Activated naive CD4-positive, alpha-beta T cell treated with anti-CD3 and anti-CD28 coated beads, Interleukin-2, amount 50 U/mL, for 24 hours (primary cell): ENCODE data around the gene AGAP1.

Source experiments
- H3K27ac Mint-ChIP-seq: one replicate; pipeline ENCODE4 v1.8.0; 2021; ENCODE audit warnings: mild to moderate bottlenecking, mixed read lengths
- H3K27me3 Mint-ChIP-seq: one replicate; pipeline ENCODE4 v1.8.0; 2021; ENCODE audit warnings: mixed read lengths
- H3K36me3 Mint-ChIP-seq: one replicate; pipeline ENCODE4 v1.8.0; 2021; ENCODE audit warnings: mixed read lengths
- H3K4me1 Mint-ChIP-seq: one replicate; pipeline ENCODE4 v1.8.0; 2021; ENCODE audit warnings: mixed read lengths
- H3K4me3 Mint-ChIP-seq: one replicate; pipeline ENCODE4 v1.8.0; 2021; ENCODE audit warnings: mild to moderate bottlenecking, mixed read lengths
- H3K9me3 Mint-ChIP-seq: one replicate; pipeline ENCODE4 v1.8.0; 2021; ENCODE audit warnings: mixed read lengths

The AGAP1 gene

DNA sequence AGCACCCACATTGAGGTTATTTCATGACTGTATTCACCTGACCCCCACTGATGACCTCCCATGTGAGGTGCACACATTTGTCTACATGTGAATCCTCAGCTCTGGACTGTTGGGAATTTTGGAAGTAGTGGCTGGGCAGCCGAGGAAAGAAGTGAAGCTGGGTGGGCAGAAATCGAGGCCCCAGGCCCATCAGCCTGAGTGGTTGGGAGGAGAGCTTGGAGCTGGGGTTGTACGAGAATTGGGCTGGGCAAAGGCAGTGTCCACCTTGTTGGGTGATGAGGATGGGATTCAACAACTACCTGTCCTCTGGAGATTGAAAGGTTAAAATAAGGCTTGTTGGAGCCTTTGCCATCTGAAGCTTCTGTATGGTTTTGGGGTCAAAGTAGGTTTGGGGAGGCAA lies 35.8 kb downstream of the AGAP1 start:
- Mint-ChIP-seq H3K9me3 (no peaks in the 10 kb centered on the region), H3K27ac (no peak overlapping the region), H3K36me3 (no peaks in the 10 kb centered on the region), H3K27me3 (peaks cover 2% of the 10 kb centered on the region), H3K4me1 (no peaks in the 10 kb centered on the region), H3K4me3 (no peak overlapping the region)

DNA sequence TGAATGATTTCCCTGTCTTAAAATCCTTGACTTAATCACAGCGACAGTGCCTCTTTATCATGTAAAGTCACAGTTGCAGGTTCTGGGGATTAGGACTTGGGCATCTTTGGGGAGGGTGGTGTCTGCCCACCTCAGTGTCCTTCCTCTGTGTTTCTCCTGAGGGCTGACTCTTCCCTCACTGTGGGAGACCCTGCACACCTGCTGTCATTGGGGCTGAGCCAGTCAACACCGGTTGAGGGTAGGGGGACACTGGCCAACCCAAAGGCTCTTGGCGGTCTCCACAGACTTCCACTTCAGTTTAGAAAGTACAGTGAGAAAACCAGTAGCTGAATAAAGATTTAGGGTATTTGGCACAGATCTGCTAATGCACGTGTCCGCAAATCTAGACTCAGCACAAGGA lies 36.9 kb downstream of the AGAP1 start:
- H3K27me3 Mint-ChIP-seq = peaks cover 2% of the 10 kb centered on the region
- no peaks in the 10 kb centered on the region for H3K9me3 Mint-ChIP-seq
- H3K36me3 Mint-ChIP-seq = no peaks in the 10 kb centered on the region
- no peak overlapping the region for H3K4me3 Mint-ChIP-seq
- no peaks in the 10 kb centered on the region for H3K4me1 Mint-ChIP-seq
- no peak overlapping the region for H3K27ac Mint-ChIP-seq

- no peak overlapping the region for H3K4me3 Mint-ChIP-seq
- H3K36me3 Mint-ChIP-seq = no peaks in the 10 kb centered on the region
- H3K9me3 Mint-ChIP-seq = no peaks in the 10 kb centered on the region
- H3K27me3 Mint-ChIP-seq = peaks cover 2% of the 10 kb centered on the region
- no peak overlapping the region for H3K27ac Mint-ChIP-seq
- no peaks in the 10 kb centered on the region for H3K4me1 Mint-ChIP-seq
These were observed 38.5 kb downstream of the AGAP1 start for GRCh38 chr2:235532307-235532706.

- Mint-ChIP-seq H3K27ac (no peak overlapping the region), H3K9me3 (no peaks in the 10 kb centered on the region), H3K4me1 (no peaks in the 10 kb centered on the region), H3K27me3 (peaks cover 2% of the 10 kb centered on the region), H3K36me3 (no peaks in the 10 kb centered on the region), H3K4me3 (no peak overlapping the region)
These were observed 39.4 kb downstream of the AGAP1 start for GRCh38 chr2:235533198-235533597.

DNA sequence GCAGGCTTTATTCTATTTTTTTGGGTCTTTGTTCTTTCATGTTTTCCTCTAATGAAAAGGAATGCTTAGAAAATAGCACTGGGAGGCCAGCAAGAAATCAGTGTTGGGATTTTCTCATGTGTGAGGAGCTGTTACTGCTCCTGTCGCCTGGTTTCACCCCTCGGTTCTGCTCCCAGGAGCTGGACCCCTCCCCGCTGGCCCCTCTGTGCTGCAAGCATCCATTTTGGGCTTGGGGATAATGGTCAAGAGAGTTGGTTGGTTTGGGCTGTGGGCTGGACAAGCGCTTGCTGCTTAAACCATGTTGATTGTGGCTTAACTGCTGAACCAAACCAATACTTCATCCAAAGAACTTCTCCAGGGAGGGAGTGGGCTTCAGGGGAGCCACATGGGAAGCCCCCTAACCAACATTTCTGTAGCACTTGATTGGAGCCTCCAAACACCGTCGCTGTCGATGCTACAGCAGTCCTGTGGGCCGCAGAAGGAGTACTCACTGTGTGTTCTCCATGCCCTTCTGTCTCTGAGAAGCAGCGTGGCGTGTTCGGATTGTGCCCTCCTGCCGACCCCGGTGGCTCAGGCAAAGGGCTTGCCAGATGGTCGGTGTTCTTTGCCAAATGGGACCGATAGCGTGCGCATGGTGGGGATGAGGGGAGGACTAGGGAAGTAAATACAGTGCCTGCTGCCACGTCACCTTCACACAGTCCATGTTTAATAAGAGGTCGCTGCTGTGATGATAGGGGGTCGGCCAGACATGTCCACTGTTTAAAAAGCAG lies 40.0 kb downstream of the AGAP1 start:
- Mint-ChIP-seq H3K27ac (no peak overlapping the region), H3K36me3 (no peaks in the 10 kb centered on the region), H3K27me3 (peaks cover 2% of the 10 kb centered on the region), H3K4me1 (no peaks in the 10 kb centered on the region), H3K9me3 (no peaks in the 10 kb centered on the region), H3K4me3 (no peak overlapping the region)

DNA sequence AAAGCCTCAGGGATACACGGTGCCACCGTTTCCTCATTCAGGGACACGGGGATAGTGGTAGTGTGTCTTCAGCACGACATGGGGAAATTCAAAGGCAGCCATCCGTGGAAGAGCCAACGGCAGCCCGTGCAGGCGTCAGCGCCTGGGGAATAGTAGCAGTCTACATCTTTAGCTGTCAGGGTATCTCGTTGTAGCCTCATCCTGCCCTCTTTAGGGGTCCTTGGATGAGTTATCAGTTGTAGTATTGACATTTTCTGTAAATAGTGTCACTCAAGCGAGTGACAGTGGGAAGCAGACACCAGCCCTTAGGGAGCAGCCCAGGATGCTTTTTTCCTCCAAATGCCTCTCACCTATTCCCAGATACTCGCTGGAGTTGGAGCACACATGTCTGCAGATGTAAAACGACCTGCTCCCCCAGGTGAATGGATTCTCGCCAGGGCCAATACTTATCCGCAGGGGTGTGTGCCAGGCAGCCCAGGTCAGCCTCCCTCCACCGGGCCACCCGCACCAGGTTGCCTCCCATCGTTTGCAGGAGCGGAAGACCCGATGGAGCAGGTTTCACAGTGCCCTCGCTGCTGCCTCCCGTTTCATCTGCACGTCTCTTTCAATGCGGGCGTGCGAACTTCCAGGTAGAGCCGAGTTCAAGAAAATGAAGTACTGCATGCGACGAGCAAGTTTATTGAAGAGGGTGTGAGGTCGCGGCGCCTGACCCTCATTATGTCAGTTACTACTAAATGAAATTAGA lies 41.0 kb downstream of the AGAP1 start:
- Mint-ChIP-seq H3K36me3 (no peaks in the 10 kb centered on the region), H3K27me3 (no peaks in the 10 kb centered on the region), H3K4me1 (no peaks in the 10 kb centered on the region), H3K27ac (no peak overlapping the region), H3K9me3 (no peaks in the 10 kb centered on the region), H3K4me3 (no peak overlapping the region)

GRCh38 chr2:235535423-235536130 lies 41.7 kb downstream of the AGAP1 start:
- H3K9me3 Mint-ChIP-seq = no peaks in the 10 kb centered on the region
- H3K27me3 Mint-ChIP-seq = no peaks in the 10 kb centered on the region
- no peaks in the 10 kb centered on the region for H3K4me1 Mint-ChIP-seq
- no peak overlapping the region for H3K4me3 Mint-ChIP-seq
- H3K27ac Mint-ChIP-seq = no peak overlapping the region
- H3K36me3 Mint-ChIP-seq = no peaks in the 10 kb centered on the region

- Mint-ChIP-seq H3K36me3 (no peaks in the 10 kb centered on the region), H3K27ac (no peak overlapping the region), H3K9me3 (no peaks in the 10 kb centered on the region), H3K4me3 (no peak overlapping the region), H3K4me1 (no peaks in the 10 kb centered on the region), H3K27me3 (no peaks in the 10 kb centered on the region)
These were observed 42.9 kb downstream of the AGAP1 start for GRCh38 chr2:235536711-235537110.

GRCh38 chr2:235537186-235537585 lies 43.3 kb downstream of the AGAP1 start:
- Mint-ChIP-seq H3K36me3 (no peaks in the 10 kb centered on the region), H3K27me3 (no peaks in the 10 kb centered on the region), H3K4me1 (no peaks in the 10 kb centered on the region), H3K9me3 (no peaks in the 10 kb centered on the region), H3K4me3 (no peak overlapping the region), H3K27ac (no peak overlapping the region)

GRCh38 chr2:235537587-235537986 lies 43.7 kb downstream of the AGAP1 start:
- no peaks in the 10 kb centered on the region for H3K4me1 Mint-ChIP-seq
- H3K27ac Mint-ChIP-seq = no peak overlapping the region
- H3K27me3 Mint-ChIP-seq = no peaks in the 10 kb centered on the region
- H3K9me3 Mint-ChIP-seq = no peaks in the 10 kb centered on the region
- no peak overlapping the region for H3K4me3 Mint-ChIP-seq
- no peaks in the 10 kb centered on the region for H3K36me3 Mint-ChIP-seq

- Mint-ChIP-seq H3K4me3 (no peak overlapping the region), H3K36me3 (no peaks in the 10 kb centered on the region), H3K27ac (no peak overlapping the region), H3K9me3 (no peaks in the 10 kb centered on the region), H3K4me1 (no peaks in the 10 kb centered on the region), H3K27me3 (no peaks in the 10 kb centered on the region)
These were observed 44.3 kb downstream of the AGAP1 start for GRCh38 chr2:235538144-235538639.

- no peak overlapping the region for H3K27ac Mint-ChIP-seq
- H3K27me3 Mint-ChIP-seq = no peaks in the 10 kb centered on the region
- no peak overlapping the region for H3K4me3 Mint-ChIP-seq
- no peaks in the 10 kb centered on the region for H3K4me1 Mint-ChIP-seq
- H3K36me3 Mint-ChIP-seq = no peaks in the 10 kb centered on the region
- no peaks in the 10 kb centered on the region for H3K9me3 Mint-ChIP-seq
These were observed 45.1 kb downstream of the AGAP1 start for GRCh38 chr2:235538981-235539380.

- H3K4me3 Mint-ChIP-seq = no peak overlapping the region
These were observed 45.9 kb downstream of the AGAP1 start for GRCh38 chr2:235539773-235540172.

GRCh38 chr2:235541016-235541415 lies 47.2 kb downstream of the AGAP1 start:
- Mint-ChIP-seq H3K27ac (no peak overlapping the region), H3K27me3 (no peaks in the 10 kb centered on the region), H3K4me1 (no peaks in the 10 kb centered on the region), H3K9me3 (no peaks in the 10 kb centered on the region), H3K36me3 (no peaks in the 10 kb centered on the region), H3K4me3 (no peak overlapping the region)

More at GRCh38 chr2:235539773-235540172, 45.9 kb downstream of the AGAP1 start:
- H3K9me3 Mint-ChIP-seq = no peaks in the 10 kb centered on the region
- H3K4me1 Mint-ChIP-seq = no peaks in the 10 kb centered on the region
- H3K27ac Mint-ChIP-seq = no peak overlapping the region
- no peaks in the 10 kb centered on the region for H3K27me3 Mint-ChIP-seq
- no peaks in the 10 kb centered on the region for H3K36me3 Mint-ChIP-seq

DNA sequence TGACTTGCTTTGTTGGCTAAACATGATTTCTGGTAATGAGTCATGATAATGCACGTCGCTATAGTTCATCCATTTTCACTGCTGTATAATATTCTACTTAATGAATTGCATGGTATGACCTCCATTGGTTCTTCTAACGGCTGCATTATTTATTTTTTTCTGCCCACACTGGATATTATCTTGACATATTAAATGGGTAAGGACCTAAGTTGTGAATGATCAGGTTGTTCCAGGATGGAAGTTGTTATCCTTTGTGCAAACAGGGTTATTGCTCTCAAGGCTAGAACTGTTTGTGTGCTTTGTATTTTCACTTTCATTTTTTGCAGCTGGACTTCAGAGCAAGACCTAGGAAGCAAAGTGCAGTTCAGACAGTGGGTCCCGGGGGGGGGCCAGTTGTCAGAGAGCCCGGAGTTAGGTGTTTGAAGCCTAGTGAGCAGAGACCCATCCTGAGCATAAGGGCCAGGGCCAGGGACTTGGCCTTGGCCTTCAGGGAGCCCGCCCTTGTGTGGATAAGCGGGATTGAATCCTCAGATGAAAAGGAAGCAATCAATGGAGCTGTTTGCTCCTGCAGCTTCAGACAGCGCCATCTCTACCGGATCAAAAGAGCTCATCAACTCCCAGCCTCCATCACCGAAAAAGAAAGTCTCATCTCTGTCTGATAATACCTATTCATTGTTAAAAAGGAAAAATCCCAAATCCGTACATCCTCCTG lies 48.2 kb downstream of the AGAP1 start:
- no peaks in the 10 kb centered on the region for H3K4me1 Mint-ChIP-seq
- no peak overlapping the region for H3K27ac Mint-ChIP-seq
- H3K9me3 Mint-ChIP-seq = no peaks in the 10 kb centered on the region
- no peaks in the 10 kb centered on the region for H3K27me3 Mint-ChIP-seq
- no peaks in the 10 kb centered on the region for H3K36me3 Mint-ChIP-seq
- H3K4me3 Mint-ChIP-seq = no peak overlapping the region
